Measurements from ENCODE around the gene BRINP1.

Gene BRINP1

GRCh38 chr9:119185298-119185697 is 183.9 kb downstream of the BRINP1 start:
- no peak overlapping the region for H3K4me2 ChIP-seq (ENCODE audit: low read depth, low read length, poor library complexity, severe bottlenecking)

GRCh38 chr9:119184265-119184936 is 184.8 kb downstream of the BRINP1 start:
- TF ChIP-seq EZH2phosphoT487 (conservative IDR thresholded peaks at IDR 0.05; ENCODE audit: low read length): no peak
- TF ChIP-seq, protein P1, sequence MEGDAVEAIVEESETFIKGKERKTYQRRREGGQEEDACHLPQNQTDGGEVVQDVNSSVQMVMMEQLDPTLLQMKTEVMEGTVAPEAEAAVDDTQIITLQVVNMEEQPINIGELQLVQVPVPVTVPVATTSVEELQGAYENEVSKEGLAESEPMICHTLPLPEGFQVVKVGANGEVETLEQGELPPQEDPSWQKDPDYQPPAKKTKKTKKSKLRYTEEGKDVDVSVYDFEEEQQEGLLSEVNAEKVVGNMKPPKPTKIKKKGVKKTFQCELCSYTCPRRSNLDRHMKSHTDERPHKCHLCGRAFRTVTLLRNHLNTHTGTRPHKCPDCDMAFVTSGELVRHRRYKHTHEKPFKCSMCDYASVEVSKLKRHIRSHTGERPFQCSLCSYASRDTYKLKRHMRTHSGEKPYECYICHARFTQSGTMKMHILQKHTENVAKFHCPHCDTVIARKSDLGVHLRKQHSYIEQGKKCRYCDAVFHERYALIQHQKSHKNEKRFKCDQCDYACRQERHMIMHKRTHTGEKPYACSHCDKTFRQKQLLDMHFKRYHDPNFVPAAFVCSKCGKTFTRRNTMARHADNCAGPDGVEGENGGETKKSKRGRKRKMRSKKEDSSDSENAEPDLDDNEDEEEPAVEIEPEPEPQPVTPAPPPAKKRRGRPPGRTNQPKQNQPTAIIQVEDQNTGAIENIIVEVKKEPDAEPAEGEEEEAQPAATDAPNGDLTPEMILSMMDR (IDR thresholded peaks at IDR 0.05; ENCODE audit: insufficient read depth, low read length, poor library complexity, severe bottlenecking): no peak
- H3K4me2 ChIP-seq (ENCODE audit: low read depth, low read length, poor library complexity, severe bottlenecking): no peak overlapping the region
- H3K27ac ChIP-seq (ENCODE audit: low read depth, low read length): no peak overlapping the region
- no peaks in the 10 kb centered on the region for H3K9me2 ChIP-seq (replicated peaks; ENCODE audit: insufficient read depth, low read length)
- no peaks in the 10 kb centered on the region for H3F3A ChIP-seq (ENCODE audit: insufficient read depth)
- H3K9me3 ChIP-seq (ENCODE audit: insufficient read depth, low read length): no peaks in the 10 kb centered on the region
- H3K36me3 ChIP-seq (ENCODE audit: low read length): no peaks in the 10 kb centered on the region
- H2AFZ ChIP-seq (ENCODE audit: low read depth, low read length, severe bottlenecking): no peak overlapping the region
- H3K79me2 ChIP-seq (ENCODE audit: insufficient read depth, low read length): no peaks in the 10 kb centered on the region
- no peak overlapping the region for H3K9ac ChIP-seq (ENCODE audit: low read length)
- H3K4me3 ChIP-seq (ENCODE audit: insufficient read depth, low read length, poor library complexity, severe bottlenecking): no peak overlapping the region
- H4K20me1 ChIP-seq (ENCODE audit: low read depth, low read length): no peaks in the 10 kb centered on the region
- H3K27me3 ChIP-seq (ENCODE audit: low read length): no peaks in the 10 kb centered on the region

More at GRCh38 chr9:119185298-119185697, 183.9 kb downstream of the BRINP1 start:
- Histone ChIP-seq H3K36me3 (ENCODE audit: low read length) (no peaks in the 10 kb centered on the region), H4K20me1 (ENCODE audit: low read depth, low read length) (no peaks in the 10 kb centered on the region), H3K27ac (ENCODE audit: low read depth, low read length) (no peak overlapping the region), H3K4me3 (ENCODE audit: insufficient read depth, low read length, poor library complexity, severe bottlenecking) (no peak overlapping the region), H3K27me3 (ENCODE audit: low read length) (no peaks in the 10 kb centered on the region), H3F3A (ENCODE audit: insufficient read depth) (no peaks in the 10 kb centered on the region), H2AFZ (ENCODE audit: low read depth, low read length, severe bottlenecking) (no peak overlapping the region), H3K9ac (ENCODE audit: low read length) (no peak overlapping the region), H3K79me2 (ENCODE audit: insufficient read depth, low read length) (no peaks in the 10 kb centered on the region), H3K9me2 (replicated peaks; ENCODE audit: insufficient read depth, low read length) (no peaks in the 10 kb centered on the region), H3K9me3 (ENCODE audit: insufficient read depth, low read length) (no peaks in the 10 kb centered on the region)
- TF ChIP-seq, protein P1 (IDR thresholded peaks at IDR 0.05; ENCODE audit: insufficient read depth, low read length, poor library complexity, severe bottlenecking): no peak
- no peak for TF ChIP-seq EZH2phosphoT487 (conservative IDR thresholded peaks at IDR 0.05; ENCODE audit: low read length)

DNA sequence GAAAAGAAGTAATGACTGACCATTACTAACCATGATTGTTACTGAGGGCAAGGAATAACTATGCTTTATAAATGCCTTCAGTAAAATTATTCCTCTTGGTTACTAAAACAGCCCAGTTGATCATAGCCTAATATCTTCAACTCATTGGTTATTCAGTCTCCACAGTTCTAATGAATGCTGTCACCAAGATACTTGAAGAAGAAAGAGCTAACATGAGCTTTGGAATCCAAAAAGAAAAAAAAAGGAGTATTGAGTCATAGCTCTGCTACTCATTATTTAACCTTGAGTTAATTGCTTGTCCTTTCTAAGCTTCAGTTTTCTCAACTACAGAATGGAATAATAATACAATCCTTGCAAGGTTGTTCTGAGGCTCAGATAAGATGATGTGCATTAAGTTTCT is 187.7 kb downstream of the BRINP1 start:
- no peaks in the 10 kb centered on the region for H3K36me3 ChIP-seq (ENCODE audit: low read length)
- H3F3A ChIP-seq (ENCODE audit: insufficient read depth): no peaks in the 10 kb centered on the region
- no peak overlapping the region for H3K27ac ChIP-seq (ENCODE audit: low read depth, low read length)
- H2AFZ ChIP-seq (ENCODE audit: low read depth, low read length, severe bottlenecking): no peak overlapping the region
- H3K4me3 ChIP-seq (ENCODE audit: insufficient read depth, low read length, poor library complexity, severe bottlenecking): no peak overlapping the region
- H3K9me3 ChIP-seq (ENCODE audit: insufficient read depth, low read length): no peaks in the 10 kb centered on the region
- TF ChIP-seq EZH2phosphoT487 (conservative IDR thresholded peaks at IDR 0.05; ENCODE audit: low read length): no peak
- TF ChIP-seq, protein P1 (IDR thresholded peaks at IDR 0.05; ENCODE audit: insufficient read depth, low read length, poor library complexity, severe bottlenecking): no peak
- no peaks in the 10 kb centered on the region for H4K20me1 ChIP-seq (ENCODE audit: low read depth, low read length)
- no peak overlapping the region for H3K4me2 ChIP-seq (ENCODE audit: low read depth, low read length, poor library complexity, severe bottlenecking)
- H3K27me3 ChIP-seq (ENCODE audit: low read length): no peaks in the 10 kb centered on the region
- H3K79me2 ChIP-seq (ENCODE audit: insufficient read depth, low read length): no peaks in the 10 kb centered on the region
- no peak overlapping the region for H3K9ac ChIP-seq (ENCODE audit: low read length)
- H3K9me2 ChIP-seq (replicated peaks; ENCODE audit: insufficient read depth, low read length): no peaks in the 10 kb centered on the region
